ENCODE measurements around the gene TRAPPC5.

TRAPPC5 gene

GRCh38 chr19:7736148-7736547 lies 55.5 kb downstream of the TRAPPC5 start:
- TF ChIP-seq, protein P1, sequence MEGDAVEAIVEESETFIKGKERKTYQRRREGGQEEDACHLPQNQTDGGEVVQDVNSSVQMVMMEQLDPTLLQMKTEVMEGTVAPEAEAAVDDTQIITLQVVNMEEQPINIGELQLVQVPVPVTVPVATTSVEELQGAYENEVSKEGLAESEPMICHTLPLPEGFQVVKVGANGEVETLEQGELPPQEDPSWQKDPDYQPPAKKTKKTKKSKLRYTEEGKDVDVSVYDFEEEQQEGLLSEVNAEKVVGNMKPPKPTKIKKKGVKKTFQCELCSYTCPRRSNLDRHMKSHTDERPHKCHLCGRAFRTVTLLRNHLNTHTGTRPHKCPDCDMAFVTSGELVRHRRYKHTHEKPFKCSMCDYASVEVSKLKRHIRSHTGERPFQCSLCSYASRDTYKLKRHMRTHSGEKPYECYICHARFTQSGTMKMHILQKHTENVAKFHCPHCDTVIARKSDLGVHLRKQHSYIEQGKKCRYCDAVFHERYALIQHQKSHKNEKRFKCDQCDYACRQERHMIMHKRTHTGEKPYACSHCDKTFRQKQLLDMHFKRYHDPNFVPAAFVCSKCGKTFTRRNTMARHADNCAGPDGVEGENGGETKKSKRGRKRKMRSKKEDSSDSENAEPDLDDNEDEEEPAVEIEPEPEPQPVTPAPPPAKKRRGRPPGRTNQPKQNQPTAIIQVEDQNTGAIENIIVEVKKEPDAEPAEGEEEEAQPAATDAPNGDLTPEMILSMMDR (IDR thresholded peaks at IDR 0.05; ENCODE audit: low read depth, low read length), result no peak
- no peak for DNase-seq (ENCODE audit: low read depth in 2 of 2)
- no peak overlapping the region for H3K4me3 ChIP-seq (replicated peaks in 1 of 2; ENCODE audit: low read depth in 2 of 2, low read length in 2 of 2)

GRCh38 chr19:7737215-7737614 lies 56.6 kb downstream of the TRAPPC5 start:
- TF ChIP-seq, protein P1 (IDR thresholded peaks at IDR 0.05; ENCODE audit: low read depth, low read length), result no peak
- DNase-seq (ENCODE audit: low read depth in 2 of 2), result no peak

More at GRCh38 chr19:7737215-7737614, 56.6 kb downstream of the TRAPPC5 start:
- no peak overlapping the region for H3K4me3 ChIP-seq (replicated peaks in 1 of 2; ENCODE audit: low read depth in 2 of 2, low read length in 2 of 2)
